Karpas-422 (cell line): ENCODE results near the gene CCNQ. TPM values are rescaled to one million over a fixed set of nuclear protein-coding genes. Genes with fewer than 3 reads are reported as not detected.

Experiments
- DNase-seq: peaks from one replicate; pipeline ENCODE4 v3.0.0-alpha.2; 2015
- H2AFZ ChIP-seq: fragments of 200-600 bp; sonication (generic); 2 replicates; pipeline ENCODE4 v1.6.1; 2014; ENCODE audit warnings: antibody characterized with exemption, low read length, mixed read lengths
- H3K27ac ChIP-seq: fragments of 200-600 bp; sonication (generic); 2 replicates; pipeline ENCODE4 v1.5.1; 2014; ENCODE audit warnings: mild to moderate bottlenecking, low read length, moderate library complexity
- H3K27me3 ChIP-seq: fragments of 200-600 bp; sonication (generic); 2 replicates; pipeline ENCODE4 v1.6.1; 2014; ENCODE audit warnings: low read length, mixed read lengths
- H3K36me3 ChIP-seq: fragments of 200-600 bp; sonication (generic); 2 replicates; pipeline ENCODE4 v1.6.1; 2014; ENCODE audit warnings: low read length, mixed read lengths; ENCODE audit not compliant: insufficient read depth
- H3K4me1 ChIP-seq: fragments of 200-600 bp; sonication (generic); 2 replicates; pipeline ENCODE4 v1.6.1; 2014; ENCODE audit warnings: mild to moderate bottlenecking, low read length, mixed read lengths
- H3K4me2 ChIP-seq: fragments of 200-600 bp; sonication (generic); 2 replicates; pipeline ENCODE4 v1.6.1; 2014; ENCODE audit warnings: low read length, low read depth, mild to moderate bottlenecking; ENCODE audit not compliant: poor library complexity, severe bottlenecking
- H3K4me3 ChIP-seq: fragments of 200-600 bp; sonication (generic); 2 replicates; pipeline ENCODE4 v1.5.1; 2014; ENCODE audit warnings: mild to moderate bottlenecking, antibody characterized with exemption, low read length, mixed read lengths
- H3K79me2 ChIP-seq: fragments of 200-600 bp; sonication (generic); 2 replicates; pipeline ENCODE4 v1.6.1; 2014; ENCODE audit warnings: mild to moderate bottlenecking, low read length, mixed read lengths
- H3K9ac ChIP-seq: fragments of 200-600 bp; sonication (generic); 2 replicates; pipeline ENCODE4 v1.6.0; 2014; ENCODE audit warnings: low read length
- H3K9me2 ChIP-seq: fragments of 200-600 bp; sonication (generic), shearing (Covaris generic); replicated peaks from 2 replicates; pipeline ENCODE4 v1.6.0; 2014; ENCODE audit warnings: mild to moderate bottlenecking, low read length, moderate library complexity; ENCODE audit not compliant: insufficient read depth
- H3K9me3 ChIP-seq: fragments of 300-700, 200-600 bp; sonication (generic); 2 replicates; pipeline ENCODE4 v1.6.1; 2014; ENCODE audit warnings: low read length, mixed read lengths
- H4K20me1 ChIP-seq: fragments of 200-600 bp; sonication (generic); 2 replicates; pipeline ENCODE4 v1.6.1; 2014; ENCODE audit warnings: mild to moderate bottlenecking, antibody characterized with exemption, low read length, low read depth; ENCODE audit not compliant: insufficient read depth
- total RNA-seq: library from RNA; depleted of rRNA; stranded (reverse); fragments of >200 nt; shearing (Covaris generic); gene quantifications from 2 replicates; pipeline ENCODE4 v1.2.3, GENCODE V29; 2014; ENCODE audit warnings: low replicate concordance

Gene CCNQ
- total RNA-seq, 1 experiment from 2014 or later = 29.1 TPM

GRCh38 chrX:153557618-153558355 lies 41.2 kb downstream of the CCNQ start:
- DNase-seq = no peak
- H3K4me2 ChIP-seq = no peak overlapping the region
- H3K27me3 ChIP-seq = no peaks in the 10 kb centered on the region

DNA sequence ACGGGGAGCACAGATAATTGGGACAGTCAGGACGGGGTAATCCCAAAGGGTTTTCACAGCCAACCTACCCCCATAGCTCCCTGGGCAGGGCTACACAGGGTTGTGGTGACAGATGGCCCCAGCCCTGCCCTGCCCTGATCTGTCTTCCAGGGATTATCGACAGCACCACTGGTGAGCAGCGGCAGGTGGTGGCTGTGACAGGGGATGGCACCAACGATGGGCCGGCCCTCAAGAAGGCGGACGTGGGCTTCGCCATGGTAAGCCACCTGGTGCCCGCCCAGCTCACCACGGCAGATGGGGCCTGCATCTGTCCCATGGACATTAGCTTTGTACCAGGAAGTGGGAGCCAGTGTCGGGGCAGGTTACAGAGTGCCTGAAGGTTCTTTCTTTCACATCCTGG lies 42.2 kb downstream of the CCNQ start:
- Histone ChIP-seq H3K27ac (no peak overlapping the region), H3K9me3 (no peaks in the 10 kb centered on the region), H3K4me3 (no peak overlapping the region), H3K27me3 (no peaks in the 10 kb centered on the region), H3K9ac (no peak overlapping the region), H4K20me1 (no peaks in the 10 kb centered on the region), H2AFZ (no peak overlapping the region), H3K36me3 (no peaks in the 10 kb centered on the region), H3K4me2 (no peak overlapping the region), H3K4me1 (peaks cover 3% of the 10 kb centered on the region; the same call in 1 of the 2 replicates), H3K79me2 (no peaks in the 10 kb centered on the region), H3K9me2 (no peaks in the 10 kb centered on the region)
- DNase-seq = no peak

More at GRCh38 chrX:153557618-153558355, 41.2 kb downstream of the CCNQ start:
- no peak overlapping the region for H3K27ac ChIP-seq
- no peaks in the 10 kb centered on the region for H3K36me3 ChIP-seq
- H3K4me3 ChIP-seq = no peak overlapping the region
- no peaks in the 10 kb centered on the region for H3K79me2 ChIP-seq
- H3K9me2 ChIP-seq = no peaks in the 10 kb centered on the region
- H4K20me1 ChIP-seq = no peaks in the 10 kb centered on the region
- no peak overlapping the region for H3K9ac ChIP-seq
- no peaks in the 10 kb centered on the region for H3K9me3 ChIP-seq
- H3K4me1 ChIP-seq = peaks cover 3% of the 10 kb centered on the region; the same call in 1 of the 2 replicates
- H2AFZ ChIP-seq = no peak overlapping the region

GRCh38 chrX:153554519-153555167 lies 44.3 kb downstream of the CCNQ start:
- Histone ChIP-seq H3K27ac (no peak overlapping the region), H3K27me3 (no peaks in the 10 kb centered on the region), H3K4me2 (no peak overlapping the region), H3K9me3 (no peaks in the 10 kb centered on the region), H3K36me3 (no peaks in the 10 kb centered on the region), H2AFZ (no peak overlapping the region), H3K79me2 (no peaks in the 10 kb centered on the region), H3K9me2 (no peaks in the 10 kb centered on the region), H4K20me1 (no peaks in the 10 kb centered on the region), H3K9ac (no peak overlapping the region), H3K4me1 (peaks cover 3% of the 10 kb centered on the region; the same call in 1 of the 2 replicates), H3K4me3 (no peak overlapping the region)
- DNase-seq = peak; percentile 85

GRCh38 chrX:153551135-153551534 lies 47.8 kb downstream of the CCNQ start:
- H3K4me1 ChIP-seq = no peaks in the 10 kb centered on the region
- no peaks in the 10 kb centered on the region for H3K27me3 ChIP-seq
- no peak overlapping the region for H2AFZ ChIP-seq
- no peaks in the 10 kb centered on the region for H3K9me3 ChIP-seq
- no peaks in the 10 kb centered on the region for H3K36me3 ChIP-seq
- H3K9me2 ChIP-seq = no peaks in the 10 kb centered on the region
- no peak overlapping the region for H3K4me2 ChIP-seq
- H3K79me2 ChIP-seq = no peaks in the 10 kb centered on the region
- H4K20me1 ChIP-seq = no peaks in the 10 kb centered on the region
- DNase-seq = no peak
- H3K27ac ChIP-seq = no peak overlapping the region
- no peak overlapping the region for H3K9ac ChIP-seq
- no peak overlapping the region for H3K4me3 ChIP-seq

DNA sequence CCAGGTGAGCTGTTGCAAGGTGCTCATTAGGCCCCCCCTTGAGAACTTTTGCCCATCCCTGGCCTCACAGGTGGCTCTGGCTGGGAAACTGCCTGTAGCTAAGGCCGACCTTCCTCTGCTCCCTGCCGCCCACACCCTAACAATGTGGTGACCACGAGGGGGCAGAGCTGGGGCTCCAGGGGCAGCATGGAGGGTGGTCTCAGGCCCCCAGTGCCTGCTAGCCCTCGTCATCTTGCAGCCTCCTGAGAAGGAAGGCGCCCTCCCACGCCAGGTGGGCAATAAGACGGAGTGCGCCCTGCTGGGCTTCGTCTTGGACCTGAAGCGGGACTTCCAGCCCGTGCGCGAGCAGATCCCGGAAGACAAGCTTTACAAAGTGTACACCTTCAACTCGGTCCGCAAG lies 49.1 kb downstream of the CCNQ start:
- Histone ChIP-seq H2AFZ (no peak overlapping the region), H3K79me2 (no peaks in the 10 kb centered on the region), H4K20me1 (no peaks in the 10 kb centered on the region), H3K4me1 (no peaks in the 10 kb centered on the region), H3K27me3 (no peaks in the 10 kb centered on the region), H3K4me3 (no peak overlapping the region), H3K9me3 (no peaks in the 10 kb centered on the region), H3K9me2 (no peaks in the 10 kb centered on the region), H3K9ac (no peak overlapping the region), H3K4me2 (no peak overlapping the region), H3K27ac (no peak overlapping the region), H3K36me3 (no peaks in the 10 kb centered on the region)
- no peak for DNase-seq

GRCh38 chrX:153549231-153549630 lies 49.7 kb downstream of the CCNQ start:
- H3K9ac ChIP-seq = no peak overlapping the region
- H3K4me2 ChIP-seq = no peak overlapping the region
- H3K9me2 ChIP-seq = no peaks in the 10 kb centered on the region
- H3K36me3 ChIP-seq = no peaks in the 10 kb centered on the region
- no peak overlapping the region for H3K27ac ChIP-seq
- H3K27me3 ChIP-seq = no peaks in the 10 kb centered on the region
- no peak overlapping the region for H3K4me3 ChIP-seq
- H3K9me3 ChIP-seq = no peaks in the 10 kb centered on the region
- H2AFZ ChIP-seq = no peak overlapping the region
- DNase-seq = no peak
- H4K20me1 ChIP-seq = no peaks in the 10 kb centered on the region
- H3K4me1 ChIP-seq = no peaks in the 10 kb centered on the region
- H3K79me2 ChIP-seq = no peaks in the 10 kb centered on the region

- Histone ChIP-seq H3K36me3 (no peaks in the 10 kb centered on the region), H3K79me2 (no peaks in the 10 kb centered on the region), H3K4me3 (no peak overlapping the region), H3K27me3 (no peaks in the 10 kb centered on the region), H3K4me2 (no peak overlapping the region), H4K20me1 (no peaks in the 10 kb centered on the region), H3K9ac (no peak overlapping the region), H2AFZ (no peak overlapping the region), H3K9me2 (no peaks in the 10 kb centered on the region), H3K9me3 (no peaks in the 10 kb centered on the region), H3K4me1 (no peaks in the 10 kb centered on the region), H3K27ac (no peak overlapping the region)
- DNase-seq = no peak
Observed at GRCh38 chrX:153547195-153547594, 51.7 kb downstream of the CCNQ start.

GRCh38 chrX:153546386-153546785 lies 52.6 kb downstream of the CCNQ start:
- no peaks in the 10 kb centered on the region for H3K4me1 ChIP-seq
- no peaks in the 10 kb centered on the region for H3K9me2 ChIP-seq
- no peak overlapping the region for H3K27ac ChIP-seq
- H3K4me2 ChIP-seq = no peak overlapping the region
- no peak overlapping the region for H2AFZ ChIP-seq
- H3K9ac ChIP-seq = no peak overlapping the region
- H3K27me3 ChIP-seq = no peaks in the 10 kb centered on the region
- no peaks in the 10 kb centered on the region for H3K36me3 ChIP-seq
- no peaks in the 10 kb centered on the region for H4K20me1 ChIP-seq
- no peak overlapping the region for H3K4me3 ChIP-seq
- no peaks in the 10 kb centered on the region for H3K79me2 ChIP-seq
- no peaks in the 10 kb centered on the region for H3K9me3 ChIP-seq
- DNase-seq = no peak
